ENCODE measurements around the gene CKB.

CKB gene

DNA sequence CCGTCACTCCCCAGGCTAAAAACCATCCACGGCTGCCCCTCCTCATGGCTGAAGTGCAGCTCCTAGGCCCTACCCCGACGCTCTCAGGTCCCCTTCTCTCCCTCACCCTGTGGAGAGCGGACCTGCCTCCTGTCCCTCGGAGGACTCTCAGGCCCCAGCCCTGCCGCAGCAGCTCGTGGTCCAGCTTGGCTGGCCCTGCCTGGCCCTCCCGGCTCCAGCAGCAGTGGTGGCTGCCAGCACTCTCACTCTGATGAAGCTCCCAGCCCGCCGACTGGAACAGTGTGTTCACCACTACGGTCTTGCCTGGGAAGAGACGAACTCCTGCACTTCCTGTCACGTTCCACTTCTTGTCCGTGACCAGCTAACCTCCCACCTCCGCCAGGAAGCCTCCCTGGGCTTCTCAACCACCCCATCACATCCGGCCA, 28.7 kb upstream of the CKB start:
- DNase-seq (ENCODE audit: low read depth, low spot score): no peak
- TF ChIP-seq CTCF (IDR thresholded peaks at IDR 0.05; ENCODE audit: insufficient read depth, low read length, missing control alignments): no peak
- H3K4me3 ChIP-seq (ENCODE audit: low read depth, low read length): no peak overlapping the region
- CTCF ChIA-PET: interaction anchor here (5.6 to 20.9 kb wide), 5 partner anchors 9 to 48 kb away, joined by 39 to 368 read pairs (median 89); partner anchors contain the start of genes BAG5, CKB, COA8 and TRMT61A
- POLR2A ChIA-PET: interaction anchor here (2.3 kb wide), 1 partner anchor 10 kb away, joined by 10 read pairs; the partner anchor contains the start of gene BAG5

GRCh38 chr14:103550451-103551337, 28.1 kb upstream of the CKB start:
- no peak for DNase-seq (ENCODE audit: low read depth, low spot score)
- CTCF ChIA-PET: interaction anchor here (5.6 to 20.9 kb wide), 5 partner anchors 8 to 47 kb away, joined by 39 to 368 read pairs (median 89); partner anchors contain the start of genes BAG5, CKB, COA8 and TRMT61A
- POLR2A ChIA-PET: no interaction called here

DNA sequence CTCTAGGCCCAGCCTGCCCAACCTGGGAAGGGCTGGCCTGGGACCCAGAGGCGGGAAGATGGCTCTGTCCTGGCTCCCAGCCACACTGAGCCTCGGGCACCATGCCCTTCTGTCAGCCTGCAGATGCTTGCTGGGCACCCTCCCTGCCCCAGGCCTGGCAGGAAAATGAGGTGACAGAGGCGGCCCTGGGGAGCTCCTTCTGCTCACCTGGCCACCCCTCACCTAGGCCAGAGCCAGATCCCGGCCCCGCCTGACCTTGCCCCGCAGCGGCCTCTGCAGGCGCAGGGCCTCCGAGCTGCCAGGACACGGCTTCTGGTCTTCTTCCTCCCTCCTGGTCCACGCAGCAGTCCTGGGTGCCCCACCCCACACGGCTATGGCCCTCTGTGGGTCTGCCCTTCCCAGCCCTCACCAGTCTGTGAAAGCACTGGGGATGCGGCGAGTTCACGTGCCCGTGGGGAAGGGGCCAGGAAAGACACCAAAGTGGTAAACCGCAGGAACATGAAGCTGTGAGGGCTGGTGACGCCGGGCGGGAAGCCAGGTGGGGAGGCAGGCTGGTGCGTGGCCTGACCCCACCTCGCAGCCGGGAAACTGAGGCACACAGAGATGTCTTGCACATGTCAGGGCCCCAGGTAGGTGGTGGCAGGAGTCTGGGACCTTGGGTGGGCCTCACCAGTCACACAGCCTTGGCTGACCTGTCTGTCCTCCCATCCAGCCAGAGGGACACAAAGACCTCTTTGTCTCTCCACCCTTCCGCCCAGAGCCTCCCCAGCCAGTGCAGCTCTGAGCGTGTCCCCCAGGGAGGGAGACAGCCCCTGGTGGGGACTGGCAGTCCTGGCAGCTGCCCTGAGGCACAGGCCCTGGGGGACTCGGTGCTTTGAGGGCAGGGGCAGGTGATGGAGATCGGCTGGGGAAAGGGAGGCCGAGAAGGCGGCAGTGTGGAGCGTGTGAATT, 27.0 kb upstream of the CKB start:
- no peak for DNase-seq (ENCODE audit: low read depth, low spot score)
- no peak overlapping the region for H3K4me3 ChIP-seq (ENCODE audit: low read depth, low read length)
- POLR2A ChIA-PET: no interaction called here
- CTCF ChIA-PET: interaction anchor here (5.6 to 20.9 kb wide), 5 partner anchors 7 to 46 kb away, joined by 39 to 368 read pairs (median 89); partner anchors contain the start of genes BAG5, CKB, COA8 and TRMT61A
- TF ChIP-seq CTCF (IDR thresholded peaks at IDR 0.05; ENCODE audit: insufficient read depth, low read length, missing control alignments): no peak

More at GRCh38 chr14:103550451-103551337, 28.1 kb upstream of the CKB start:
- no peak overlapping the region for H3K4me3 ChIP-seq (ENCODE audit: low read depth, low read length)
- no peak for TF ChIP-seq CTCF (IDR thresholded peaks at IDR 0.05; ENCODE audit: insufficient read depth, low read length, missing control alignments)

DNA sequence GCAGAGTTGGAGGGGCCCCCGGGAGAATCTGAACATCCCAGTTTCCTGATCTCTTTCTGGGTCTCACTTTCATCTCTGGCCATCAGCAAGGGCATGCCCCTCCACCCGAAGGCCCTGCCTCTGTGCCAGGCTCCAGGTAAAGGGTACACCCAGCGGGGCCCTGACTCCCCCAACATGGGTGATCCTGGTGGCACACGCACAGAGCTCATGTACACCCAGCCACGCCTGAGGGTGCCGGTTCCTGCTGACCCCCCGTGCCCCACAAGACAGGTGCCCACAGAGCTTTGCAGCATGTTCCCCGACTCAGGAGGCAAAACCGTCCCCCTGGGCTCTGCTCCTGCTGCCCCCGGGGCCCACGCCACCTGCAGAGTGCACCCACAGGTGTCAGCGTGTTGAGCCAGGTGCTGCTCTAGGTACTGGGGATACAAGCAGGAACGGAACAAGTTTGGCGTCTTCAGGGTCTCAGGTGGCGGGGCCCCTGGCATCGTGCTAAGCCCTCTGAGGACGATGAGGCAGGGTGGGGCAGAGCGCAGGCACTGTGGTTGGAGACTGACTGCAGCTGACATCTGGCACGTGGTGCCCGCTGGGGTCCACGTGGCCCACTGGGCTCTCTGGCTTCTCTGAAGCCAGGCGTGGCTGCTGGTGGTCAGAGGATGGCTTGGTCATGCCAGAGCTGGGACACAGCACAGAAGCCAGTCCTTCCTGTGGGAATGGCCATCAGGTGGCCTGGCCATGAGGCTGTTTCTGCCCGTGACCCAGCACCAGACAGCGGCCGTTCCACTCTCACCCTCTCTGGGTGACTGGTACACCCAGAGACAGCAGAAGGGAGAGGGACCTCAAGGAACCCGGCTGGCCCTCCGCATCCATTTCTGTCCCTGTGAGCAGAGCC, 26.1 kb upstream of the CKB start:
- ChIA-PET CTCF (interaction anchor here (1.1 to 20.9 kb wide), 6 partner anchors 6 to 158 kb away, joined by 3 to 368 read pairs (median 84); partner anchors contain the start of genes BAG5, CKB, COA8 and TRMT61A), POLR2A (no interaction called here)
- DNase-seq (ENCODE audit: low read depth, low spot score): no peak
- TF ChIP-seq CTCF (IDR thresholded peaks at IDR 0.05; ENCODE audit: insufficient read depth, low read length, missing control alignments): no peak
- H3K4me3 ChIP-seq (ENCODE audit: low read depth, low read length): no peak overlapping the region

DNA sequence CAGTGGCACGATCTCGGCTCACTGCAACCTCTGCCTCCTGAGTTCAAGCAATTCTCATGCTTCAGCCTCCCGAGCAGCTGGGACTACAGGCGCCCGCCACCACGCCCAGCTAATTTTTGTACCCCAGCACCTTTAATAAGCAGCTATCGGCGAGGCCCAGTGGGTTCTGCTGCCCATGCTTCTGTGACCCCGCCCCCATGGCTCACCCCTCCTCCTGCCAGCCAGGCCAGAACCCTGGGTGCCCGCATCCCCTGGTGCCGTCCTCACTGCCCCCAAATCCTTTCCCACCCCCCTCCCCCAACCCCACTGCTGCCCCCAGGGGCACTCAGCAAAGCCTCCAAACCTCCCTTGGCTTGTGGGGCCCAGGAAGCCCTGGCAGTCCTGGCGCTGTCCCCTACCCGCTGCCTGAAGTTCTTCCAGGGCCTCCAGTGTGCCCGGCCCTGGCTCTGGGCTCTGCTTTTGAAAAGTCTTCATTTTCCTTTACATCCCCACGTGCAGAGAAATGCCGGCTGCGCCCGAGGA, 25.4 kb upstream of the CKB start:
- ChIA-PET POLR2A (interaction anchor here (1.0 kb wide), 1 partner anchor 20 kb away, joined by 3 read pairs; no protein-coding TSS in a partner anchor), CTCF (interaction anchor here (1.1 to 20.9 kb wide), 6 partner anchors 11 to 157 kb away, joined by 3 to 368 read pairs (median 84); partner anchors contain the start of genes BAG5, CKB, COA8 and TRMT61A)
- no peak for TF ChIP-seq CTCF (IDR thresholded peaks at IDR 0.05; ENCODE audit: insufficient read depth, low read length, missing control alignments)
- H3K4me3 ChIP-seq (ENCODE audit: low read depth, low read length): no peak overlapping the region
- DNase-seq (ENCODE audit: low read depth, low spot score): no peak

Measured in AG04449 (cell line).